GM18907 (cell line): Measurements from ENCODE around the gene IPO8.
"Not testable (repeated sequence)": the region's sequence is repeated elsewhere in the genome, so short reads cannot be mapped to it uniquely, and the experiment has no call there.

Source experiments
- ATAC-seq: cut with Tn5 transposase; IDR thresholded peaks from one replicate; pipeline ENCODE4 v1.9.1; 2021; ENCODE audit warnings: mild to moderate bottlenecking, moderate library complexity; ENCODE audit not compliant: unreplicated experiment

Gene IPO8

GRCh38 chr12:30610718-30611117 lies 85.0 kb downstream of the IPO8 start:
- ATAC-seq: no peak

DNA sequence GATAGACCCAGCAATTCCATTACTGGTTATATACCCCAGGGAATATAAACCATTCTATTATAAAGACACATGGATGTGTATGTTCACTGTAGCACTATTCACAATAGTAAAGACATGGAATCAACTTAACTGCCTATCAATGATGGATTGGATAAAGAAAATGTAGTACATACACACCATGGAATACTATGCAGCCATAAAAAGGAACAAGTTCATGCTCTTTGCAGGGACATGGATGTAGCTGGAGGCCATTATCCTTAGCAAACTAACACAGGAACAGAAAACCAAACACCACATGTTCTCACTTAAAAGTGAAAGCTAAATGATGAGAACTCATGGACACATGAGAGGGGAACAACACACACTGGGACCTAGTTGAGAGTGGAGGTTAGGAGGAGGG lies 85.8 kb downstream of the IPO8 start:
- ATAC-seq: not testable (repeated sequence)

DNA sequence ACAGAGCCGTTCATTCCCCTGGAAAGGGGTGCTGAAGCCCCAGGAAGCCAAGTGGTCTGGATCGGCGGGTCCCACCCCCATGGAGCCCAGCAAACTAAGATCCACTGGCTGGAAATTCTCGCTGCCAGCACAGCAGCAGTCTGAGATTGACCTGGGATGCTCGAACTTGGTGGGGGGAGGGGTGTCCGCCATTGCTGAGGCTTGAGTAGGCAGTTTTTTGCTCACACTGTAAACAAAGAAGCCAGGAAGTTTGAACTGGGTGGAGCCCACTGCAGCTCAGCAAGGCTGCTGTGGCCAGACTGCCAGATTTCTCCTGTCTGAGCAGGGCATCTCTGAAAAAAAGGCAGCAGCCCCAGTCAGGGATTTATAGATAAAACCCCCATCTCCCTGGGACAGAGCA lies 91.4 kb downstream of the IPO8 start:
- ATAC-seq: not testable (repeated sequence)

GRCh38 chr12:30603129-30603528 lies 92.5 kb downstream of the IPO8 start:
- ATAC-seq: no peak

GRCh38 chr12:30602678-30603077 lies 93.0 kb downstream of the IPO8 start:
- ATAC-seq: no peak

GRCh38 chr12:30599608-30600007 lies 96.1 kb downstream of the IPO8 start:
- ATAC-seq: no peak

DNA sequence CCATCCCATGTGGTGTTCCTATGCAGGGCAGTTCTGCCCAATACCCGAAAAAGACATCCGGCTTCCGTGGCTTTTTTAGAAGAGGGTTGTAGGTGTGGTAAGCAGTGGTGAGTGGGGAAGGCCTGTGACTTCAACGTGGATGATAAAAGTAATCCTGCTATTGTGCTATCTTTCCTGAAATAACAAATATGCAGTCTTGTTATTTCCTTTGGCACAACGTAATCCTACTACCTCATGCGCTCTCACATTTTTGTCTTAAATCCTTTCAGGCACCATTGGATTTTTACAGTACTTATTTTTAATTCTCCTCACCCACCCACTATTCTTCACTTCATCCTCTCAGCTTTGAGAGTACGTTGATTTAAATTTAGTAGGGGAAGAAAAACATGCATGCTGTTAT lies 96.8 kb downstream of the IPO8 start:
- ATAC-seq: no peak

- no peak for ATAC-seq
These were observed 99.9 kb downstream of the IPO8 start for GRCh38 chr12:30595742-30596141.

GRCh38 chr12:30594509-30594908 lies 101.2 kb downstream of the IPO8 start:
- ATAC-seq: no peak

- not testable (repeated sequence) for ATAC-seq
These were observed 107.1 kb downstream of the IPO8 start for GRCh38 chr12:30588572-30588971.

DNA sequence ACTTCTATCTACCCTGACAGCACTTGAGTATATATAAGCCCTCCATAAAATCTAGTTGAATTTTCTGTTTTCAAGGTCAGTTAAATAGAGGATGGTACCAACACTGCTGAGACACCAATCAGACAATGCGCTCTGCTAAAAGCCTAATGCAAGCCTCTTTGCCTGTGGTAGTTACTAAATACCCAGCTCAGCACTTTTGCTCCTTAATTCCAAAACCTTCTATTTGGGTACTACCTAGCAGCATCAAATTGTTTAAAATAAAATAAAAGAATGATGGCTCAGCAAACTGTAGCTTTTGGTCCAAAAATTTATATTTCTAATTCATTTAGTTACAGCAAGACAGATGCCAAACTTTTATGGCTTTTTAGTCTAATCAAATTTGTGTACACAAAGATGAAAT lies 107.9 kb downstream of the IPO8 start:
- ATAC-seq: no peak

DNA sequence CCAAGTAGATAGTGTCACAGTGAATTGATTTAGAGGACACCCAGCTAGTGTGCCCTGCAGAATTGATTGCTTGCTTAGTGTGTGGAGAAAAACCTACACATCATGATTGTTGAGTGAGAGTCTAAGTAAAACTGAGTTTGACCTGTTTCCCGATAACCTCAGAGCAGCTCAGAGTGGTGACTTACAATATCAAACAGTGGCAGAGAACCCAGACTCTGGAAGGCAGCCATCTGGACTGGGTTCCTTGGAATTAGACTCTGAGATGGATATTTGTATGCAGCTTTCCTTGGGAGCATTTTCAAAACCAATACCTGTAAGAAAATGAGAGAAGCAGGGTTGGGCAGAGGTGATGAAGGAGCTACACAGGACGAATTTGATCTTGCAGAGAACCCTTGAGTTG lies 109.8 kb downstream of the IPO8 start:
- no peak for ATAC-seq

GRCh38 chr12:30582943-30583342 lies 112.7 kb downstream of the IPO8 start:
- ATAC-seq: no peak

- no peak for ATAC-seq
These were observed 115.3 kb downstream of the IPO8 start for GRCh38 chr12:30580344-30580743.
